Stimulated activated CD4-positive, alpha-beta T cell treated with anti-CD3 and anti-CD28 coated beads, Interleukin-4, amount 100 ng/mL, for 48 hours (primary cell): ENCODE measurements around the gene KIAA0586.
"Not testable (repeated sequence)": the region's sequence is repeated elsewhere in the genome, so short reads cannot be mapped to it uniquely, and the experiment has no call there.

Source experiments
- DNase-seq, 2 donors: peaks; one replicate each; pipeline ENCODE4 v3.0.0-alpha.2; 2020; ENCODE audit warnings: low read depth in 2 of 2

KIAA0586 gene

DNA sequence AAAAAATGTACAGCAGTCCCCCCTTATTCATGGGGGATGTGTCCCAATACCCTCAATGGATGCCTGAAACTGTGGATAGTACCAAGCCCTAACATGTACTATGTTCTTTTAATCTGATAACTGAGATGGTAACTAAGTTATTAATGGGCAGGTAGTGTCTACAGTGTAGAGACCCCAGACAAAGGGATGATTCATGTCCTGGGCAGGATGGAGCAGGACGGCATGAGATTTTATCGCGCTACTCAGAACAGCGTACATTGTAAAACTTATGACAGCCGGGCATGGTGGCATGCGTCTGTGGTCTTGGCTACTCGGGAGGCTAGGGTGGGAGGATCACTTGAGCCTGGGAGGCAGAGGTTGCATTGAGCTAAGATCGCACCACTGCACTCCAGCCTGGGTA lies 37.1 kb downstream of the KIAA0586 start:
- no peak for DNase-seq

- DNase-seq, result no peak
These were observed 37.9 kb downstream of the KIAA0586 start for GRCh38 chr14:58465421-58465820.

GRCh38 chr14:58466459-58466858 lies 38.9 kb downstream of the KIAA0586 start:
- no peak for DNase-seq

GRCh38 chr14:58467575-58467974 lies 40.1 kb downstream of the KIAA0586 start:
- DNase-seq, result no peak

GRCh38 chr14:58469309-58469708 lies 41.8 kb downstream of the KIAA0586 start:
- DNase-seq, result no peak

GRCh38 chr14:58476320-58476719 lies 48.8 kb downstream of the KIAA0586 start:
- no peak for DNase-seq

GRCh38 chr14:58477653-58478052 lies 50.1 kb downstream of the KIAA0586 start:
- no peak for DNase-seq

GRCh38 chr14:58478329-58478728 lies 50.8 kb downstream of the KIAA0586 start:
- DNase-seq, result not testable (repeated sequence)

GRCh38 chr14:58479975-58480374 lies 52.5 kb downstream of the KIAA0586 start:
- no peak for DNase-seq

DNA sequence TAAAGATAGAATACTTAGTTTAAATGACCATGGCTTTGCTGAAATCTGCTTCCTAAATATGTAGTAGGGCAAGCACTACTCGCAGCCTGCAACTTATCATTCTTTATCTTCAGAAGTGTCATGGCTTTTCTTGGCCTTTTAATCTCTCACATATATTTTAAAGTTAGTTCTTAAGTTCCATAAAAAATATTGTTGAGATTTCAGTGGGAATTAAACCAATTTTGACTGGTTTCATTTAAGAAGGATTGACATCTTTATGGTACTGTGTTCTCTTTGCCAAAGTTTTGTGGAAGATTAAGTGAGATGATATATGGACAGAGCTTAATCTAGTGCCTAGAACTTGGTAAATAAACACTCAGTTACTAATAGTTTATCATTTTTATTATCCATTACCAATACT lies 56.7 kb downstream of the KIAA0586 start:
- no peak for DNase-seq

- DNase-seq, result no peak
These were observed 61.0 kb downstream of the KIAA0586 start for GRCh38 chr14:58488550-58488949.

GRCh38 chr14:58491593-58491992 lies 64.1 kb downstream of the KIAA0586 start:
- no peak for DNase-seq

DNA sequence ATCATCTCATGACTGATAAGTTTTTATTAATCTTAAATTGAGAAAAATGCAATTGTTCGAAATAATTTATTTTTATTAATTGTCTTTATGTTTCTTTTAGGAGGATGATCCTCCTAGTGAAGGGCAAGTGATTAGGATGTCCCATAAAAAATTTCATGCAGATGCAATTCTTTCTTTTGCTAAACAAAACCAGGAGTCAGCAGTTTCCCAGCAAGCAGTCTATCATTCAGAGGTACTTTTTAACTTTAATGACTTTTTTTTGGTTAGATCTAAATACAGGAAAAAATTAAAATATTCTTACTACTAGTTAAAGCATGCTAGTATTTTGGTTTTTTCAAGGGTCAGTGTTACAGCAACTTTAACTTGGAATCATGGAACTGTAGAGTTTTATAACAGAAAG lies 64.5 kb downstream of the KIAA0586 start:
- no peak for DNase-seq

GRCh38 chr14:58501214-58501816 lies 73.8 kb downstream of the KIAA0586 start:
- no peak for DNase-seq

DNA sequence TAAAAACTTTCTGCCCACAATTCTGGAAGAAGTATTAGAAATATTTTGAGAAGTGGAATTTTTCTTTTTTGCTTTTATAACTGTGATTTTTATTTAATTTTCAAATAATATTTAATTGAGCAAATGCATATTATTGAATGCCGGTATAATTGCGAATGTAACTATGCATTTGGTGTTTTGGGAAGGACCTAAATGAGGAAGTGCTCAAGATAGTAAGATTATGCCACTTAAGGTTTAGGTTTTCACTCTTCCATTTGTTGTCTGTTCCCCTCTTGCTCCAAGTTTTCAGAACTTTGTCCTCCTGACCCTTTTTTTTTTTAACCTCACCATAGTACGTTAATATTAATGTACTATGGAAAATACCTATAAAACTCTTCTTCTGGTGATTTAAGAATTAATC lies 85.8 kb downstream of the KIAA0586 start:
- DNase-seq, result no peak

- no peak for DNase-seq
These were observed 90.1 kb downstream of the KIAA0586 start for GRCh38 chr14:58517592-58517991.

DNA sequence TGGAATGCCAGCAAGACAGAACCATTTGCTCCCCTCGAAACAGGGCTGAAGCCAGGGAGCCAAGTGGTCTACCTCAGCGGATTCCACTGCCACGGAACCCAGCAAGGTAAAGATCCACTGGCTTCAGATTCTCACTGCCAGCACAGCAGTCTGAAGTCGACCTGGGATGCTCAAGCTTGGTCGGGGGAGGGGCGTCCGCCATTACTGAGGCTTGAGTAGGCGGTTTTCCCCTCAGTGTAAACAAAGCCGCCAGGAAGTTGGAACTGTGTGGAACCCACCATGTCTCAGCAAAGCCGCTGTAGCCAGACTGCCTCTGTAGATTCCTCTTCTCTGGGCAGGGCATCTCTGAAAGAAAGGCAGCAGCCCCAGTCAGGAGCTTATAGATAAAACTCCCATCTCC lies 98.2 kb downstream of the KIAA0586 start:
- DNase-seq, result not testable (repeated sequence)

- no peak for DNase-seq
These were observed 105.9 kb downstream of the KIAA0586 start for GRCh38 chr14:58533446-58533845.

DNA sequence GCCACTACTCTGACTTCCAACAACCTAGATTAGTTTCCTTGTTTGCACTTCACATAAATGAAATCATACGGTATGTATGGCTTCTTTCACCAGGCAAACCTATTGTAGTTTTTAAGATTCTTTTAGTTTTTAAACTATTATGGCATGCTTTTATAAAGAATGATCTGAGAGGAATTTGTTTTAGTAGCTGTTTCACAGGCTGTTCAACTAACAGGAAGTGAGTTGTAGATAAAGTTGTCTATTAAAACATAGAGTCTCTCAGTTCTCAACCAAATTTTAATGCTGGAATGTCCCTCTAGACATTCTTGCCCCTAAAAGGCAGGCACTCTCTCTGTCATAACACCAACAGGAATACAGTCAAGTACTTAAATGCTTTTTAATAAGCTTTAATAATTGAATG lies 107.5 kb downstream of the KIAA0586 start:
- no peak for DNase-seq

DNA sequence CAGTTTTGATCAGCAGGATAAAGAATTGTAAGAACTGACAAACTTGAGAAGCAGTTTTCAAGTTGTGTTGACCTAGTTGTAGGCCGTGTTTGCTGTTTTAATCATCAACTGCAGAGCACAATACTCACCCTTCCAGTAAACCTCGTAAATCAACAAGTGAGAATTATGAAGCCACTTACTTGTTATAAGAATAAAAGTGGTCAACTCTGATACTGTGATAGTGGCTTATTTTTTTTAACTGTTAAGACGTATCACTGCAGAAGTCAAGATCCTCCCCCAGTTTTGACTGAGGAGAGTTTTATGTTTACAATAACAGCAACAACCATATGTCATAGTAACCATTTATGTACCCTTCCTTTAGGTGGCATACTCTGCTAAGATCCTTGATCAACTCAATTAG lies 109.5 kb downstream of the KIAA0586 start:
- no peak for DNase-seq

DNA sequence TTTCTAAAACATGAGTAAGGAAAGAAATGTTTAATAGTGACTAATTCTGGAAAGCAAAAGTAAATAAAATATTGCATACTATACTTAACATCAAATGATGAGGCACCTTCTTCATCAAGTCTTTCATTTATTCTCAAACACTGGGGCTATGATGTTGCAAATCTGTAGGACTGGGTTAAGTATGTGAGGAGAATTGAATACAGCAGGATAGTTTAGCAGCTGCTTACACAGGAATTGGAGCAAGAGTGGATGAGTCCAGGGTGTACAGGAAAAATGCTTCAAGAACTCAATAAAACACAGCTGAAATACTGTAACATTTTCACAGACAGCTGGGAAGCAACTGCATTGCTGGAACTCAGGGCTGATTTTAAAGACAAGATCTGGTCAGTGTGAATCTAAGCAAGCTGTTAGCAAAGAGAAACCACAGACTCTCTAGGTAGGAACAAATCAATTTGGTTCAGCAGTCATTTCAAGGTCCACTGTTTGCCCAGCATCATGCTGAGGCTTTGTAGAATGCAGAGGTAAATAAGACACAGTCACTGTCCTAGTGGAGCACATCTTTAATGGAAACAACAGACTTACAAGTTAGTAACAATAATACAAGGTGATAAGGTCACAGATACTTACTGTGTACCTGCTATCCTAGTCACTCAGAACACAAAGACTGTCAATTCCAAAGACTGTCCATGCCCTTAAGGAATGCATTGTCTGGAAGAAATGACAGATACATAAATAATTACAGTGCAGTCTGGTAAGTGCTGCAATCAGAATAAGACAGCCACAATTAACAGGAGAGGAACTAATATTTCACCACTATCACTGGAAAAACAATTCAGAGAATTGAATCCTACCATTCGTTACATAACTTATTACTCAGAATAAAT lies 113.5 kb downstream of the KIAA0586 start:
- DNase-seq, result no peak

- no peak for DNase-seq
These were observed 114.1 kb downstream of the KIAA0586 start for GRCh38 chr14:58541633-58542022.

DNA sequence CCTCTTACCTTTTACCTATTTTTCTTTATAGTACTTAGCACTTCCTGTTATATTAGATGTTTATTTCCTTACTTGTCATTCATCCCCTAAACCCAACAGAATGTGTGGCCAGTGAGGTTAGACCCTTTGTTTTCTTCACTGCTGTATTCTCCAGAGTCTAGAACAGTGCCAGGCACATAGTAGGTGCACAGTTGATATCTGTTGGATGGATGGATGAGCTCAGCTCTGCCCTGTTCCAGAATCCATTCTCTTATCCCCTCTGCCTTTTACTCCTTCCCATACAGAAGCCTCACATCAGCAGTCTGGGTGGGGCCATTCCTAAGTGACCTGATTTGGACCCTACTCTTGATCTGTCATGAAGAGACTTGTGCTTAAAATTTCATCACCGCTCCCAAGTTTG lies 115.7 kb downstream of the KIAA0586 start:
- DNase-seq, result no peak
